Mononuclear cell (primary cell): Measurements from ENCODE around the gene DOK1. TPM values are rescaled to one million over a fixed set of nuclear protein-coding genes. Genes with fewer than 3 reads are reported as not detected.
"Not testable (repeated sequence)": the region's sequence is repeated elsewhere in the genome, so short reads cannot be mapped to it uniquely, and the experiment has no call there.

Source experiments
- H3K27me3 ChIP-seq: 2 replicates; pipeline ENCODE4 v1.6.0; 2011; ENCODE audit warnings: low read length, control low read depth; ENCODE audit not compliant: insufficient read depth
- H3K4me1 ChIP-seq: 2 replicates; pipeline ENCODE4 v1.5.1; 2011; ENCODE audit warnings: mild to moderate bottlenecking, low read length, control low read depth; ENCODE audit not compliant: insufficient read depth
- H3K4me3 ChIP-seq: 2 replicates; pipeline ENCODE4 v1.5.1; 2011; ENCODE audit warnings: mild to moderate bottlenecking, low read length, moderate library complexity
- H3K9me3 ChIP-seq: 2 replicates; pipeline ENCODE4 v1.5.1; 2011; ENCODE audit warnings: low read depth, mild to moderate bottlenecking, control low read depth, low read length
- total RNA-seq: library from RNA; depleted of rRNA; stranded (reverse); fragments of >200 nt; gene quantifications from one replicate; pipeline ENCODE4 v1.2.3, GENCODE V29; 2012

DOK1 gene
- total RNA-seq, 1 donor = 2.9 TPM

GRCh38 chr2:74551942-74552913 lies 2.3 kb upstream of the DOK1 start:
- Histone ChIP-seq H3K9me3 (no peaks in the 10 kb centered on the region), H3K4me3 (no peak overlapping the region), H3K27me3 (peaks cover 27% of the 10 kb centered on the region), H3K4me1 (peaks cover 51% of the 10 kb centered on the region)

GRCh38 chr2:74552914-74553811 lies 1.4 kb upstream of the DOK1 start:
- H3K4me1 ChIP-seq = peaks cover 54% of the 10 kb centered on the region
- no peaks in the 10 kb centered on the region for H3K9me3 ChIP-seq
- H3K27me3 ChIP-seq = peaks cover 18% of the 10 kb centered on the region
- no peak overlapping the region for H3K4me3 ChIP-seq

GRCh38 chr2:74554820-74555531 lies 456 bp downstream of the DOK1 start:
- no peaks in the 10 kb centered on the region for H3K9me3 ChIP-seq
- peaks cover 41% of the 10 kb centered on the region for H3K4me1 ChIP-seq
- H3K27me3 ChIP-seq = peaks cover 2% of the 10 kb centered on the region
- H3K4me3 ChIP-seq = peak overlapping the region; percentile 98

- H3K4me1 ChIP-seq = peaks cover 40% of the 10 kb centered on the region
- no peaks in the 10 kb centered on the region for H3K9me3 ChIP-seq
- no peaks in the 10 kb centered on the region for H3K27me3 ChIP-seq
- H3K4me3 ChIP-seq = peak overlapping the region; percentile 98
These were observed 1.1 kb downstream of the DOK1 start for GRCh38 chr2:74555610-74556103.

- Histone ChIP-seq H3K9me3 (no peaks in the 10 kb centered on the region), H3K4me3 (peak overlapping the region; percentile 98), H3K27me3 (no peaks in the 10 kb centered on the region), H3K4me1 (peaks cover 40% of the 10 kb centered on the region)
These were observed 1.6 kb downstream of the DOK1 start for GRCh38 chr2:74556159-74556558.

GRCh38 chr2:74556831-74557370 lies 2.4 kb downstream of the DOK1 start:
- no peak overlapping the region for H3K4me3 ChIP-seq
- no peaks in the 10 kb centered on the region for H3K27me3 ChIP-seq
- peaks cover 40% of the 10 kb centered on the region for H3K4me1 ChIP-seq
- no peaks in the 10 kb centered on the region for H3K9me3 ChIP-seq

GRCh38 chr2:74558284-74559230 lies 4.0 kb downstream of the DOK1 start:
- H3K4me3 ChIP-seq = no peak overlapping the region
- peaks cover 39% of the 10 kb centered on the region for H3K4me1 ChIP-seq
- no peaks in the 10 kb centered on the region for H3K9me3 ChIP-seq
- no peaks in the 10 kb centered on the region for H3K27me3 ChIP-seq

- no peaks in the 10 kb centered on the region for H3K9me3 ChIP-seq
- no peaks in the 10 kb centered on the region for H3K27me3 ChIP-seq
- peaks cover 33% of the 10 kb centered on the region for H3K4me1 ChIP-seq
These were observed 5.4 kb downstream of the DOK1 start for GRCh38 chr2:74559912-74560311.

GRCh38 chr2:74560591-74560990 lies 6.1 kb downstream of the DOK1 start:
- no peaks in the 10 kb centered on the region for H3K9me3 ChIP-seq
- peaks cover 28% of the 10 kb centered on the region for H3K4me1 ChIP-seq
- H3K4me3 ChIP-seq = no peak overlapping the region
- no peaks in the 10 kb centered on the region for H3K27me3 ChIP-seq

More at GRCh38 chr2:74559912-74560311, 5.4 kb downstream of the DOK1 start:
- no peak overlapping the region for H3K4me3 ChIP-seq

- not testable (repeated sequence) for H3K27me3 ChIP-seq, H3K9me3 ChIP-seq, H3K4me3 ChIP-seq
- H3K4me1 ChIP-seq = peaks cover 28% of the 10 kb centered on the region
These were observed 6.5 kb downstream of the DOK1 start for GRCh38 chr2:74561022-74561421.

- Histone ChIP-seq H3K4me1 (peaks cover 26% of the 10 kb centered on the region), H3K9me3 (no peaks in the 10 kb centered on the region), H3K27me3 (no peaks in the 10 kb centered on the region), H3K4me3 (no peak overlapping the region)
These were observed 7.7 kb downstream of the DOK1 start for GRCh38 chr2:74562126-74562775.

GRCh38 chr2:74564222-74564621 lies 9.7 kb downstream of the DOK1 start:
- H3K4me1 ChIP-seq = peaks cover 32% of the 10 kb centered on the region
- no peak overlapping the region for H3K4me3 ChIP-seq
- H3K9me3 ChIP-seq = no peaks in the 10 kb centered on the region
- no peaks in the 10 kb centered on the region for H3K27me3 ChIP-seq

- H3K4me3 ChIP-seq = no peak overlapping the region
- H3K9me3 ChIP-seq = no peaks in the 10 kb centered on the region
- no peaks in the 10 kb centered on the region for H3K27me3 ChIP-seq
- peaks cover 40% of the 10 kb centered on the region for H3K4me1 ChIP-seq
These were observed 11.7 kb downstream of the DOK1 start for GRCh38 chr2:74566076-74566753.
